Measurements from ENCODE around the gene PTCH2.
A peak's percentile ranks its signal among the peaks of the same experiment; 100 is the strongest.

DNA sequence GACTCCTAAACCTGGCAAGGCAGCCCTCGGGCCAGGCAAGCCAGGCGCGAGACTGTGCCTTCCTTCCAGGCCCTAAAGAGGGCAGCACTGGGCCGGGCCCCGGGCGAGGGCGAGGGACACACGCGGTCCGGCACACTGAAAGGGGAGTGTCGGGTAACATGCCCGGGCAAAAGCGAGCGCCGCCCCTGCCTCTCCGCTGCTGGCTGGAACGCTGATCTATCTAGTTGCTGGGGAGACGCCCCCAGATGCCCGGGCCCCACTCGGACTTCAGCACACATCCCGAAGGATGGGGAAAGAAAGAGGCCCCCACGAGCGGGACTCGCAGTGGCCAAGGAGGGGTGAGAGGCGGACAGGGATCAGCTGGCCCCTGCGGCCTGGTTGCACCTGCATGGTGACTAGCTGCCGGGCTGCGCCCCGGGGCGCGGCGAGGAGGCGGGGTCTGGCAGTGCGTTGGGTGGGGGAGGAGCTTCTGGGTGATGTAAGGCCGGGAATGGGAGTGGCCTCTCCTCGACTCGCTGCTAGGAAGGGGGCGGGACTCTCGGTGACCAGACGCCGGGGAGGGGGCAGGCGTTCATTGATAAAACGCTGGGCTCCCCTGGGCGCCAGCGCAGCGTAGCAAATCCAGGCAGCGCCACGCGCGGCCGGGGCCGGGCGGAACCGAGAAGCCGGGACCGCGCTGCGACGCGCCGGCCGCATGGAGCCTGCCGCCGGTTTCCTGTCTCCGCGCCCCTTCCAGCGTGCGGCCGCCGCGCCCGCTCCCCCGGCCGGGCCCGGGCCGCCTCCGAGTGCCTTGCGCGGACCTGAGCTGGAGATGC, 43.1 kb downstream of the PTCH2 start, which contains the start of gene PLK3:
- peak in 2 of 4 donors; percentile 96 to 97 for TF ChIP-seq POLR2A (IDR thresholded peaks at IDR 0.05)
- TF ChIP-seq, protein P1, sequence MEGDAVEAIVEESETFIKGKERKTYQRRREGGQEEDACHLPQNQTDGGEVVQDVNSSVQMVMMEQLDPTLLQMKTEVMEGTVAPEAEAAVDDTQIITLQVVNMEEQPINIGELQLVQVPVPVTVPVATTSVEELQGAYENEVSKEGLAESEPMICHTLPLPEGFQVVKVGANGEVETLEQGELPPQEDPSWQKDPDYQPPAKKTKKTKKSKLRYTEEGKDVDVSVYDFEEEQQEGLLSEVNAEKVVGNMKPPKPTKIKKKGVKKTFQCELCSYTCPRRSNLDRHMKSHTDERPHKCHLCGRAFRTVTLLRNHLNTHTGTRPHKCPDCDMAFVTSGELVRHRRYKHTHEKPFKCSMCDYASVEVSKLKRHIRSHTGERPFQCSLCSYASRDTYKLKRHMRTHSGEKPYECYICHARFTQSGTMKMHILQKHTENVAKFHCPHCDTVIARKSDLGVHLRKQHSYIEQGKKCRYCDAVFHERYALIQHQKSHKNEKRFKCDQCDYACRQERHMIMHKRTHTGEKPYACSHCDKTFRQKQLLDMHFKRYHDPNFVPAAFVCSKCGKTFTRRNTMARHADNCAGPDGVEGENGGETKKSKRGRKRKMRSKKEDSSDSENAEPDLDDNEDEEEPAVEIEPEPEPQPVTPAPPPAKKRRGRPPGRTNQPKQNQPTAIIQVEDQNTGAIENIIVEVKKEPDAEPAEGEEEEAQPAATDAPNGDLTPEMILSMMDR (IDR thresholded peaks at IDR 0.05) = peak; percentile 79 to 98 (median 89)
